ENCODE results near the gene KCNJ6. TPM values are rescaled to one million over a fixed set of nuclear protein-coding genes. Genes with fewer than 3 reads are reported as not detected.
A peak's percentile ranks its signal among the peaks of the same experiment; 100 is the strongest.

The KCNJ6 gene
- total and polyA plus RNA-seq, 2 experiments from 2014 or later: 0.07 to 0.46 TPM

DNA sequence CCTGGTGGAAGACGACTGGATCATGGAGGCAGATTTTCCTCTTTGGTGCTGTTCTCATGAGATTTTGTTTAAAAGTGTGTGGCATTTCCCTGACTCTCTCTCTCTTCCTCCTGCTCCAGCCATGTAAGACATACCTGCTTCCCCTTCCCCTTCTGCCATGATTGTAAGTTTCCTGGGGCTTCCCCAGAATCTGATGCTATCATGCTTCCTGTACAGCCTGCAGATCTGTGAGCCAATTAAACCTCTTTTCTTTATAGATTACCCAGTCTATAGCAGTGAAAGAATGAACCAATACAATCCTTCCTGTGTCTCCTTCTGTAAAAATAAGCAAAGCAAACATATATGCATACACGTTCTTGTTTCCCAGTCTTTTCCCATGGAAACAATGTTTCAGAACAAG is 276.5 kb downstream of the KCNJ6 start:
- H3K36me3 ChIP-seq (replicated peaks; ENCODE audit: insufficient read depth, low read depth): no peaks in the 10 kb centered on the region
- 85% methylated on average over 2 of the region's 2 CpGs for WGBS (ENCODE audit: low lambda C conversion rate, missing lambda C conversion rate)
- TF ChIP-seq EZH2phosphoT487 (IDR thresholded peaks at IDR 0.05; ENCODE audit: low read depth, severe bottlenecking, unreplicated experiment): no peak
- TF ChIP-seq, protein P1, sequence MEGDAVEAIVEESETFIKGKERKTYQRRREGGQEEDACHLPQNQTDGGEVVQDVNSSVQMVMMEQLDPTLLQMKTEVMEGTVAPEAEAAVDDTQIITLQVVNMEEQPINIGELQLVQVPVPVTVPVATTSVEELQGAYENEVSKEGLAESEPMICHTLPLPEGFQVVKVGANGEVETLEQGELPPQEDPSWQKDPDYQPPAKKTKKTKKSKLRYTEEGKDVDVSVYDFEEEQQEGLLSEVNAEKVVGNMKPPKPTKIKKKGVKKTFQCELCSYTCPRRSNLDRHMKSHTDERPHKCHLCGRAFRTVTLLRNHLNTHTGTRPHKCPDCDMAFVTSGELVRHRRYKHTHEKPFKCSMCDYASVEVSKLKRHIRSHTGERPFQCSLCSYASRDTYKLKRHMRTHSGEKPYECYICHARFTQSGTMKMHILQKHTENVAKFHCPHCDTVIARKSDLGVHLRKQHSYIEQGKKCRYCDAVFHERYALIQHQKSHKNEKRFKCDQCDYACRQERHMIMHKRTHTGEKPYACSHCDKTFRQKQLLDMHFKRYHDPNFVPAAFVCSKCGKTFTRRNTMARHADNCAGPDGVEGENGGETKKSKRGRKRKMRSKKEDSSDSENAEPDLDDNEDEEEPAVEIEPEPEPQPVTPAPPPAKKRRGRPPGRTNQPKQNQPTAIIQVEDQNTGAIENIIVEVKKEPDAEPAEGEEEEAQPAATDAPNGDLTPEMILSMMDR (IDR thresholded peaks at IDR 0.05; ENCODE audit: poor library complexity): no peak
- TF ChIP-seq EZH2 (IDR thresholded peaks at IDR 0.05; ENCODE audit: borderline replicate concordance): no peak
- no peak overlapping the region for H3K4me2 ChIP-seq
- H3K4me3 ChIP-seq: no peak overlapping the region
- no peak overlapping the region for H3K27ac ChIP-seq
- H2AFZ ChIP-seq: no peak overlapping the region
- no peaks in the 10 kb centered on the region for H3K9me3 ChIP-seq (ENCODE audit: low read depth)
- H3K4me1 ChIP-seq (ENCODE audit: insufficient read depth): peaks cover 11% of the 10 kb centered on the region
- no peak for DNase-seq (ENCODE audit: low spot score)
- H4K20me1 ChIP-seq (ENCODE audit: insufficient read depth, poor library complexity, severe bottlenecking): no peaks in the 10 kb centered on the region
- H3K9me2 ChIP-seq (replicated peaks; ENCODE audit: insufficient read depth): no peaks in the 10 kb centered on the region
- no peaks in the 10 kb centered on the region for H3K27me3 ChIP-seq
- no peaks in the 10 kb centered on the region for H3K79me2 ChIP-seq

DNA sequence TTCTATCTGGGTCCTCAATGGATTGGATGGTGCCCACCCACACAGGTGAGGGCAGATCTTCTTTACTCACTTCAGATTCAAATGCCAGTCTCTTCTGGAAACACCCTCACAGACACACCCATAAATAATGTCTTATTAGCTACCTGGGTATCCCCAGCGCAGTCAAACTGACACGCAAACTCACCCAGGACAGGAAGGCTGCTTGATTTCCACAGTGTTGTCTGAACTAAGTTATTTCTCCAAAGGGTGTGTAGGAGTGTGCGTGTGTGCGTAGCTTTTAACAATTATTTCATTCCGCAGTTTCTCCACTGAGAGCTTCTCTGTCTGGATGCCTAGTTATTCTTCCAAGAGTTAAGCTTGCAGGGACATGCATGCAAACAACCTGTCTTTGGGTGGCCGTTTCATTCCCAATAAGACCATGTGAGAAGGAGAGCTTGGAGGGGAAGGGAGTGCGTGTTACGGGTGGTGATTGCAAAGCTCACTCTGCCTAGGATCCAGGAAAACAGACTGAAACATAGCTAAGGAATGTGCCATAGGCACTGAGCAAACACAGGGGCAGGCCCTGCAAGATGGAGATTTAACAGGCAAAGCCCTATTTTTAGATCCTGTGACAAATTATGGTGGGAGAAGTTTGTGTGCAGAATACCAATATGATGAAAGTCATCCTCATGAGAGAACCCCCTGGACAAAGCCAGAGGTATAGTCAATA is 280.0 kb downstream of the KCNJ6 start:
- Histone ChIP-seq H3K27ac (peak overlapping the region; percentile 93), H4K20me1 (ENCODE audit: insufficient read depth, poor library complexity, severe bottlenecking) (no peaks in the 10 kb centered on the region), H3K4me3 (no peak overlapping the region), H3K79me2 (no peaks in the 10 kb centered on the region), H3K4me2 (peak overlapping the region; percentile 47), H3K4me1 (ENCODE audit: insufficient read depth) (peaks cover 11% of the 10 kb centered on the region), H3K27me3 (no peaks in the 10 kb centered on the region), H3K9me2 (replicated peaks; ENCODE audit: insufficient read depth) (no peaks in the 10 kb centered on the region), H3K9me3 (ENCODE audit: low read depth) (no peaks in the 10 kb centered on the region), H3K36me3 (replicated peaks; ENCODE audit: insufficient read depth, low read depth) (no peaks in the 10 kb centered on the region), H2AFZ (no peak overlapping the region)
- 61% methylated on average over 8 of the region's 8 CpGs for WGBS (ENCODE audit: low lambda C conversion rate, missing lambda C conversion rate)
- peak; percentile 66 for DNase-seq (ENCODE audit: low spot score)
- no peak for TF ChIP-seq EZH2phosphoT487 (IDR thresholded peaks at IDR 0.05; ENCODE audit: low read depth, severe bottlenecking, unreplicated experiment)
- TF ChIP-seq, protein P1 (IDR thresholded peaks at IDR 0.05; ENCODE audit: poor library complexity): no peak
- TF ChIP-seq EZH2 (IDR thresholded peaks at IDR 0.05; ENCODE audit: borderline replicate concordance): no peak

DNA sequence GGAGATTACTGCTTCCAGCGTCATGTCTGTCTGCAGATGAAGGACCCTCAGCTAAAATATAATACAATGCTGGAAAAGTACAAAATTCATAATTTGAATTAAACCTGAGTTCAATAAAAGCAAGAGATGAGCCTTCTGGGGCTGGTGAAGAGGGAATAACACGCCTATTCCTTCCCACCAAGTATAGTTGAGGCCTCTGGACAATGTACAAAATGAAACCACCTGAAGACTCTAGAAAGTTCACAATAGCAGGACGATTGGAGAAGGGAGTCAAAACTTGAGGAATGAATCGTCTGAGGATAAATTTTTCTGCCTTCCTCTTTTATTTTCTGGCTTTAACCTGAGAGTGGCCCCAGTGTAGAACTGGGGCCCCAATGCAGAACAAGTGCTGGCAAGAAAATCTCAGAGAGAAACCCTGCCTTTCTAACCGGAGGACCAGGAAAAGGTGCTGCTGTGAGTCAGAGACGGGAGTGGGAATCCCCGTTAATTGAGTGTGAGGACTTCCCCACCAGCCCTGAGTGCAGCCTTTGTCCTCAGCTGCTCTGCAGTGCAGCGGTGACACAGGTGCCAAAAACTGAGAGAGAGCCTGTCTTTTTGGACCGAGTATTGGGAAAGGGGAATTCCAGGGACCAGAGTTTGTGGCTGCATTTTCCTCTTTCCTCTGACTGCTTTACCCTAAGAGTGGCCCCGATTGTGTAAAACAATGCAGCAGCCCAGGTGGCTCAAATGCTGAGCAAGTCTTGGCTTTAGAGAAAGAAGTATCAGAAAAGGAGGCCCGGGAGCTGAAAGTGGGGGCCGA is 284.7 kb downstream of the KCNJ6 start:
- peak; percentile 15 for DNase-seq (ENCODE audit: low spot score)
- WGBS (ENCODE audit: low lambda C conversion rate, missing lambda C conversion rate): 56% methylated on average over 12 of the region's 12 CpGs
- Histone ChIP-seq H3K4me1 (ENCODE audit: insufficient read depth) (peaks cover 12% of the 10 kb centered on the region), H3K27ac (no peak overlapping the region), H3K27me3 (no peaks in the 10 kb centered on the region), H3K4me3 (no peak overlapping the region), H3K9me3 (ENCODE audit: low read depth) (no peaks in the 10 kb centered on the region), H3K9me2 (replicated peaks; ENCODE audit: insufficient read depth) (no peaks in the 10 kb centered on the region), H3K4me2 (no peak overlapping the region), H4K20me1 (ENCODE audit: insufficient read depth, poor library complexity, severe bottlenecking) (no peaks in the 10 kb centered on the region), H3K36me3 (replicated peaks; ENCODE audit: insufficient read depth, low read depth) (no peaks in the 10 kb centered on the region), H2AFZ (no peak overlapping the region), H3K79me2 (no peaks in the 10 kb centered on the region)
- TF ChIP-seq EZH2 (IDR thresholded peaks at IDR 0.05; ENCODE audit: borderline replicate concordance): no peak
- TF ChIP-seq EZH2phosphoT487 (IDR thresholded peaks at IDR 0.05; ENCODE audit: low read depth, severe bottlenecking, unreplicated experiment): no peak
- TF ChIP-seq, protein P1 (IDR thresholded peaks at IDR 0.05; ENCODE audit: poor library complexity): no peak

All from hepatocyte (in vitro differentiated cells).